Keratinocyte (primary cell): ENCODE data around the gene NTNG1. TPM values are rescaled to one million over a fixed set of nuclear protein-coding genes. Genes with fewer than 3 reads are reported as not detected.

Experiments used
- DNase-seq: peaks from one replicate; pipeline ENCODE4 v3.0.0-alpha.2; 2011; ENCODE audit warnings: low read depth, missing footprints, low spot score
- FAIRE-seq: peaks from 2 replicates; lab custom pipeline; 2011; peaks lifted over from hg19 to GRCh38; lab: Jason Lieb, UNC
- H2AFZ ChIP-seq: 2 replicates; pipeline ENCODE4 v1.6.0; 2012; ENCODE audit warnings: low read length, control low read depth, inconsistent platforms; ENCODE audit not compliant: control insufficient read depth
- H3K27ac ChIP-seq: 2 replicates; pipeline ENCODE4 v1.5.1; 2011; ENCODE audit warnings: low read length; ENCODE audit not compliant: control insufficient read depth, insufficient read depth
- H3K27me3 ChIP-seq: 3 replicates; pipeline ENCODE4 v1.6.0; 2011; ENCODE audit warnings: low read length; ENCODE audit not compliant: control insufficient read depth, insufficient read depth; ENCODE audit errors: extremely low read depth
- H3K36me3 ChIP-seq, 2 experiments: 2 replicates in 1 of 2; 3 replicates in 1 of 2; pipeline ENCODE4 v1.5.1; 2011; ENCODE audit warnings: low read length in 2 of 2, mild to moderate bottlenecking in 1 of 2; ENCODE audit not compliant: control insufficient read depth in 2 of 2, insufficient read depth in 2 of 2; ENCODE audit errors: extremely low read depth in 1 of 2
- H3K4me1 ChIP-seq: 3 replicates; pipeline ENCODE4 v1.5.1; 2011; ENCODE audit warnings: low read length; ENCODE audit not compliant: control insufficient read depth, insufficient read depth; ENCODE audit errors: extremely low read depth
- H3K4me2 ChIP-seq: 3 replicates; pipeline ENCODE4 v1.6.0; 2011; ENCODE audit warnings: low read depth, low read length; ENCODE audit not compliant: control insufficient read depth, insufficient read depth; ENCODE audit errors: extremely low read depth
- H3K4me3 ChIP-seq, 3 experiments: fragments of 200-600 bp in 1 of 3; sonication (generic) in 1 of 3; 2 replicates in 2 of 3; 3 replicates in 1 of 3; pipeline ENCODE4 v1.5.1; 2011 to 2016; ENCODE audit warnings: low read length in 3 of 3, mild to moderate bottlenecking in 3 of 3, control low read depth in 2 of 3, inconsistent platforms in 1 of 3, low read depth in 1 of 3, mixed read lengths in 1 of 3, mixed run types in 1 of 3, moderate library complexity in 1 of 3; ENCODE audit not compliant: control insufficient read depth in 2 of 3, insufficient read depth in 2 of 3; ENCODE audit errors: extremely low read depth in 1 of 3
- H3K79me2 ChIP-seq: 2 replicates; pipeline ENCODE4 v1.6.0; 2012; ENCODE audit warnings: low read length; ENCODE audit not compliant: control insufficient read depth, insufficient read depth
- H3K9ac ChIP-seq: 3 replicates; pipeline ENCODE4 v1.6.0; 2011; ENCODE audit warnings: low read length; ENCODE audit not compliant: control insufficient read depth, insufficient read depth; ENCODE audit errors: extremely low read depth
- H3K9me1 ChIP-seq: 3 replicates; pipeline ENCODE4 v1.6.0; 2011; ENCODE audit warnings: low read length; ENCODE audit not compliant: control insufficient read depth, insufficient read depth; ENCODE audit errors: extremely low read depth
- H3K9me3 ChIP-seq: 2 replicates; pipeline ENCODE4 v1.5.1; 2012; ENCODE audit warnings: low read depth, low read length; ENCODE audit not compliant: control insufficient read depth
- H4K20me1 ChIP-seq: 3 replicates; pipeline ENCODE4 v1.6.0; 2011; ENCODE audit warnings: low read length; ENCODE audit not compliant: control insufficient read depth, insufficient read depth; ENCODE audit errors: extremely low read depth
- CTCF ChIP-seq, 3 experiments: IDR thresholded peaks in 1 of 3; conservative IDR thresholded peaks in 1 of 3; optimal IDR thresholded peaks in 1 of 3; 2 replicates in 2 of 3; 3 replicates in 1 of 3; pipeline versions ENCODE3 to v1.5.1; 2011; ENCODE audit warnings: low read length in 3 of 3, mild to moderate bottlenecking in 3 of 3, moderate library complexity in 2 of 3, control low read depth in 1 of 3, inconsistent platforms in 1 of 3; ENCODE audit not compliant: insufficient read depth in 2 of 3; ENCODE audit errors: extremely low read depth in 1 of 3
- EZH2 ChIP-seq: IDR thresholded peaks from one replicate; pipeline ENCODE4 v1.6.1; 2012; ENCODE audit warnings: inconsistent platforms, mild to moderate bottlenecking, low read length, moderate library complexity
- dilution Hi-C: fragments of 300-500 bp; cut with MboI; formaldehyde crosslinking; loops from one replicate; pipeline ENCODE4 v1.7.0; 2020; ENCODE audit warnings: low sequenced_read_pairs; ENCODE audit not compliant: extremely low pct_ligation_motif_present
- polyA plus RNA-seq, 5 experiments: library from polyadenylated mRNA; depleted of rRNA in 3 of 5; stranded (reverse) in 3 of 5; stranded (forward) in 1 of 5; unstranded in 1 of 5; fragments of >200 nt; gene quantifications; 1 replicate in 1 of 5; 2 replicates in 3 of 5; 3 replicates in 1 of 5; pipeline versions ENCODE4 v1.2.1 to v1.2.3, GENCODE V29; 2011 to 2012; ENCODE audit warnings: missing spikeins in 2 of 5, low read depth in 1 of 5, low replicate concordance in 1 of 5

NTNG1 gene
- polyA plus RNA-seq, 1 donor (not counting 4 experiments of a cell fraction or from before 2014, with no cell fraction given) = 8.1 TPM

- Histone ChIP-seq H4K20me1 (no peaks in the 10 kb centered on the region), H3K9me3 (no peaks in the 10 kb centered on the region), H3K79me2 (no peaks in the 10 kb centered on the region), H2AFZ (no peak overlapping the region), H3K27me3 (no peaks in the 10 kb centered on the region), H3K4me3 (no peak overlapping the region), H3K9me1 (no peaks in the 10 kb centered on the region), H3K27ac (no peak overlapping the region), H3K4me2 (no peak overlapping the region), H3K9ac (no peak overlapping the region), H3K36me3 (no peaks in the 10 kb centered on the region), H3K4me1 (no peaks in the 10 kb centered on the region)
- DNase-seq (no peak), FAIRE-seq (no peak)
- dilution Hi-C loops = no loop called here
- TF ChIP-seq CTCF (optimal IDR thresholded peaks at IDR 0.05 in 1 of 3, IDR thresholded peaks at IDR 0.05 in 1 of 3, conservative IDR thresholded peaks at IDR 0.05 in 1 of 3; ENCODE audit: extremely low read depth in 1 of 3, insufficient read depth in 2 of 3, low read length in 3 of 3) (no peak), EZH2 (no peak)
These were observed 237.6 kb downstream of the NTNG1 start for GRCh38 chr1:107378426-107378825.

- Histone ChIP-seq H3K36me3 (no peaks in the 10 kb centered on the region), H3K79me2 (no peaks in the 10 kb centered on the region), H4K20me1 (no peaks in the 10 kb centered on the region), H2AFZ (no peak overlapping the region), H3K9me1 (no peaks in the 10 kb centered on the region), H3K27ac (no peak overlapping the region), H3K4me1 (no peaks in the 10 kb centered on the region), H3K4me2 (no peak overlapping the region), H3K27me3 (no peaks in the 10 kb centered on the region), H3K4me3 (no peak overlapping the region), H3K9ac (no peak overlapping the region), H3K9me3 (no peaks in the 10 kb centered on the region)
- no peak for FAIRE-seq
- no peak for DNase-seq
- dilution Hi-C loops = no loop called here
- TF ChIP-seq CTCF (optimal IDR thresholded peaks at IDR 0.05 in 1 of 3, IDR thresholded peaks at IDR 0.05 in 1 of 3, conservative IDR thresholded peaks at IDR 0.05 in 1 of 3; ENCODE audit: extremely low read depth in 1 of 3, insufficient read depth in 2 of 3, low read length in 3 of 3) (no peak), EZH2 (no peak)
These were observed 238.0 kb downstream of the NTNG1 start for GRCh38 chr1:107378866-107379265.
